ENCODE results near the gene NHS. TPM values are rescaled to one million over a fixed set of nuclear protein-coding genes. Genes with fewer than 3 reads are reported as not detected.

NHS gene
- polyA plus RNA-seq, 2 of the 4 experiments (the other 2 are of a cell fraction) = 3.6 to 5.0 TPM

- no peak for TF ChIP-seq HMGXB4 (CRISPR knock-in tag; IDR thresholded peaks at IDR 0.05; ENCODE audit: borderline replicate concordance)
- TF ChIP-seq HOXA7 (CRISPR knock-in tag; IDR thresholded peaks at IDR 0.05) = no peak
- TF ChIP-seq CBX2 (IDR thresholded peaks at IDR 0.05; ENCODE audit: borderline replicate concordance, low read depth) = no peak
- no peak for TF ChIP-seq JUN (IDR thresholded peaks at IDR 0.05)
- TF ChIP-seq GATA3 (IDR thresholded peaks at IDR 0.05; ENCODE audit: borderline replicate concordance) = no peak
- no peak for TF ChIP-seq HDAC2 (IDR thresholded peaks at IDR 0.05)
- TF ChIP-seq CHD4 (IDR thresholded peaks at IDR 0.05; ENCODE audit: borderline replicate concordance) = no peak
Observed at GRCh38 chrX:17376431-17377077, 1.6 kb downstream of the NHS start (continued).

- ChIA-PET CTCF (interaction anchor here (0.6 to 2.3 kb wide), 5 partner anchors 29 to 218 kb away, joined by 3 to 13 read pairs (median 4); no protein-coding TSS in a partner anchor), POLR2A (interaction anchor here (0.7 to 2.0 kb wide), 4 partner anchors 13 to 215 kb away, joined by 3 to 9 read pairs (median 4); no protein-coding TSS in a partner anchor)
- peak overlapping the region; percentile 93 for H3K4me3 ChIP-seq
- peak; percentile 64 to 86 for DNase-seq (ENCODE audit: low read depth in 1 of 2, low spot score in 1 of 2)
- H3K27ac ChIP-seq = peak overlapping the region; percentile 88 to 98
- WGBS (ENCODE audit: missing lambda C conversion rate) = under 1% methylated on average over 43 of the region's 46 CpGs
- TF ChIP-seq E2F6 (IDR thresholded peaks at IDR 0.05; ENCODE audit: borderline replicate concordance, low read depth) = peak; percentile 52; the same call in 1 of the 2 replicates
- TF ChIP-seq CEBPB (IDR thresholded peaks at IDR 0.05) = peak in 1 of 2 experiments; percentile 65; a peak in 2 of 4 replicates
- no peak for TF ChIP-seq ZC3H11A (IDR thresholded peaks at IDR 0.05)
- TF ChIP-seq RAD21 (conservative IDR thresholded peaks at IDR 0.05 in 1 of 2, IDR thresholded peaks at IDR 0.05 in 1 of 2) = peak in 1 of 2 experiments; percentile 2; a peak in 1 of 5 replicates
- 0 out of 2 replicates have a peak, but pooled peaks have one; percentile 20 for TF ChIP-seq JUNB (IDR thresholded peaks at IDR 0.05)
- no peak for TF ChIP-seq CBX2 (IDR thresholded peaks at IDR 0.05; ENCODE audit: borderline replicate concordance, low read depth)
- TF ChIP-seq RFX5 (IDR thresholded peaks at IDR 0.05) = no peak
- TF ChIP-seq ELK1 (IDR thresholded peaks at IDR 0.05; ENCODE audit: low read depth, low read length) = no peak
- peak; percentile 4; the same call in 1 of the 3 replicates for TF ChIP-seq SMC3 (IDR thresholded peaks at IDR 0.05)
- TF ChIP-seq JUN (IDR thresholded peaks at IDR 0.05) = peak in 1 of 2 experiments; percentile 43; a peak in 1 of 5 replicates
- no peak for TF ChIP-seq RNF2 (IDR thresholded peaks at IDR 0.05; ENCODE audit: borderline replicate concordance, low read depth)
- TF ChIP-seq POLR2AphosphoS2 (conservative IDR thresholded peaks at IDR 0.05; ENCODE audit: low read length) = no peak
- peak; percentile 49 for TF ChIP-seq MAX (IDR thresholded peaks at IDR 0.05)
- H3K4me1 ChIP-seq = peaks cover 22% of the 10 kb centered on the region
- H3K9me3 ChIP-seq = no peaks in the 10 kb centered on the region; the same call in 2 of the 3 replicates
- peak; percentile 46 to 76 for ATAC-seq
- peak; percentile 86 for FAIRE-seq
- H3K4me2 ChIP-seq = peak overlapping the region; percentile 92
Observed at GRCh38 chrX:17377091-17377717, 2.2 kb downstream of the NHS start.

- peak overlapping the region; percentile 88 to 98 for H3K27ac ChIP-seq
- ChIA-PET CTCF (interaction anchor here (2.2 to 2.3 kb wide), 2 partner anchors 29 to 213 kb away, joined by 7 to 13 read pairs; no protein-coding TSS in a partner anchor), POLR2A (interaction anchor here (0.7 to 2.0 kb wide), 3 partner anchors 12 to 214 kb away, joined by 3 to 9 read pairs (median 3); no protein-coding TSS in a partner anchor)
- no peak for ATAC-seq
- DNase-seq (ENCODE audit: low read depth in 1 of 2, low spot score in 1 of 2) = peak in 1 of 2 experiments; percentile 10
- peak overlapping the region; percentile 93 for H3K4me3 ChIP-seq
- H3K4me1 ChIP-seq = peaks cover 22% of the 10 kb centered on the region
- H3K4me2 ChIP-seq = peak overlapping the region; percentile 92
- 57% methylated on average over 9 of the region's 9 CpGs for WGBS (ENCODE audit: missing lambda C conversion rate)
- H3K9me3 ChIP-seq = peaks cover 3% of the 10 kb centered on the region; the same call in 1 of the 3 replicates
- peak; percentile 46 for FAIRE-seq
- no peak for TF ChIP-seq RNF2 (IDR thresholded peaks at IDR 0.05; ENCODE audit: borderline replicate concordance, low read depth)
- TF ChIP-seq KDM1A (IDR thresholded peaks at IDR 0.05; ENCODE audit: low read depth) = no peak
- no peak for TF ChIP-seq USF2 (IDR thresholded peaks at IDR 0.05)
- no peak for TF ChIP-seq RARB (CRISPR knock-in tag; IDR thresholded peaks at IDR 0.05)
- no peak for TF ChIP-seq EHMT2 (IDR thresholded peaks at IDR 0.05; ENCODE audit: low read depth)
- no peak for TF ChIP-seq NFE2L2 (conservative IDR thresholded peaks at IDR 0.05; ENCODE audit: low read length)
- no peak for TF ChIP-seq CBX2 (IDR thresholded peaks at IDR 0.05; ENCODE audit: borderline replicate concordance, low read depth)
- TF ChIP-seq HES2 (IDR thresholded peaks at IDR 0.05) = no peak
- no peak for TF ChIP-seq HDAC2 (IDR thresholded peaks at IDR 0.05)
- TF ChIP-seq PBX3 (IDR thresholded peaks at IDR 0.05) = no peak
- no peak for TF ChIP-seq ZFP36 (IDR thresholded peaks at IDR 0.05; ENCODE audit: borderline replicate concordance, partially characterized antibody)
- TF ChIP-seq CEBPB (IDR thresholded peaks at IDR 0.05) = no peak
- no peak for TF ChIP-seq RCOR1 (IDR thresholded peaks at IDR 0.05; ENCODE audit: low read depth, low read length)
- no peak for TF ChIP-seq JUNB (IDR thresholded peaks at IDR 0.05)
Observed at GRCh38 chrX:17377795-17378194, 2.8 kb downstream of the NHS start.

All from A549 (cell line).